ENCODE results near the gene ZNF541.
"Not testable (repeated sequence)": the region's sequence is repeated elsewhere in the genome, so short reads cannot be mapped to it uniquely, and the experiment has no call there.

The ZNF541 gene

GRCh38 chr19:47601180-47601904 is 28.4 kb upstream of the ZNF541 start:
- in situ Hi-C loops (cut with HindIII; ENCODE audit: low sequenced_read_pairs) = no loop called here

- in situ Hi-C loops (cut with HindIII; ENCODE audit: low sequenced_read_pairs) = no loop called here
Measured at GRCh38 chr19:47600246-47601179, 27.6 kb upstream of the ZNF541 start.

- in situ Hi-C loops (cut with HindIII; ENCODE audit: low sequenced_read_pairs) = not testable (repeated sequence)
Measured at GRCh38 chr19:47599671-47600245, 26.8 kb upstream of the ZNF541 start.

- in situ Hi-C loops (cut with HindIII; ENCODE audit: low sequenced_read_pairs) = no loop called here
Measured at GRCh38 chr19:47598407-47599349, 25.7 kb upstream of the ZNF541 start.

- in situ Hi-C loops (cut with HindIII; ENCODE audit: low sequenced_read_pairs) = no loop called here
Measured at GRCh38 chr19:47595944-47596343, 23.0 kb upstream of the ZNF541 start.

GRCh38 chr19:47593860-47594259 is 20.9 kb upstream of the ZNF541 start:
- in situ Hi-C loops (cut with HindIII; ENCODE audit: low sequenced_read_pairs) = no loop called here

GRCh38 chr19:47589824-47590223 is 16.9 kb upstream of the ZNF541 start:
- in situ Hi-C loops (cut with HindIII; ENCODE audit: low sequenced_read_pairs) = no loop called here

- in situ Hi-C loops (cut with HindIII; ENCODE audit: low sequenced_read_pairs) = no loop called here
Measured at GRCh38 chr19:47587295-47587694, 14.3 kb upstream of the ZNF541 start.

GRCh38 chr19:47583161-47583560 is 10.2 kb upstream of the ZNF541 start:
- in situ Hi-C loops (cut with HindIII; ENCODE audit: low sequenced_read_pairs) = not testable (repeated sequence)

GRCh38 chr19:47582320-47582909 is 9.5 kb upstream of the ZNF541 start:
- in situ Hi-C loops (cut with HindIII; ENCODE audit: low sequenced_read_pairs) = no loop called here

- in situ Hi-C loops (cut with HindIII; ENCODE audit: low sequenced_read_pairs) = no loop called here
Measured at GRCh38 chr19:47581605-47582319, 8.8 kb upstream of the ZNF541 start.

GRCh38 chr19:47580397-47580796 is 7.4 kb upstream of the ZNF541 start:
- in situ Hi-C loops (cut with HindIII; ENCODE audit: low sequenced_read_pairs) = no loop called here

GRCh38 chr19:47572635-47573034 is 313 bp downstream of the ZNF541 start:
- in situ Hi-C loops (cut with HindIII; ENCODE audit: low sequenced_read_pairs) = no loop called here

- in situ Hi-C loops (cut with HindIII; ENCODE audit: low sequenced_read_pairs) = no loop called here
Measured at GRCh38 chr19:47569331-47569730, 3.6 kb downstream of the ZNF541 start.

GRCh38 chr19:47564081-47564480 is 8.9 kb downstream of the ZNF541 start:
- in situ Hi-C loops (cut with HindIII; ENCODE audit: low sequenced_read_pairs) = no loop called here

GRCh38 chr19:47561440-47562057 is 11.4 kb downstream of the ZNF541 start:
- in situ Hi-C loops (cut with HindIII; ENCODE audit: low sequenced_read_pairs) = no loop called here

- in situ Hi-C loops (cut with HindIII; ENCODE audit: low sequenced_read_pairs) = no loop called here
Measured at GRCh38 chr19:47560999-47561398, 11.9 kb downstream of the ZNF541 start.

- in situ Hi-C loops (cut with HindIII; ENCODE audit: low sequenced_read_pairs) = no loop called here
Measured at GRCh38 chr19:47550129-47550528, 22.8 kb downstream of the ZNF541 start.

GRCh38 chr19:47549261-47549862 is 23.6 kb downstream of the ZNF541 start:
- in situ Hi-C loops (cut with HindIII; ENCODE audit: low sequenced_read_pairs) = no loop called here

All from DLD1 (cell line).